Measurements from ENCODE around the gene CCR3.

DNA sequence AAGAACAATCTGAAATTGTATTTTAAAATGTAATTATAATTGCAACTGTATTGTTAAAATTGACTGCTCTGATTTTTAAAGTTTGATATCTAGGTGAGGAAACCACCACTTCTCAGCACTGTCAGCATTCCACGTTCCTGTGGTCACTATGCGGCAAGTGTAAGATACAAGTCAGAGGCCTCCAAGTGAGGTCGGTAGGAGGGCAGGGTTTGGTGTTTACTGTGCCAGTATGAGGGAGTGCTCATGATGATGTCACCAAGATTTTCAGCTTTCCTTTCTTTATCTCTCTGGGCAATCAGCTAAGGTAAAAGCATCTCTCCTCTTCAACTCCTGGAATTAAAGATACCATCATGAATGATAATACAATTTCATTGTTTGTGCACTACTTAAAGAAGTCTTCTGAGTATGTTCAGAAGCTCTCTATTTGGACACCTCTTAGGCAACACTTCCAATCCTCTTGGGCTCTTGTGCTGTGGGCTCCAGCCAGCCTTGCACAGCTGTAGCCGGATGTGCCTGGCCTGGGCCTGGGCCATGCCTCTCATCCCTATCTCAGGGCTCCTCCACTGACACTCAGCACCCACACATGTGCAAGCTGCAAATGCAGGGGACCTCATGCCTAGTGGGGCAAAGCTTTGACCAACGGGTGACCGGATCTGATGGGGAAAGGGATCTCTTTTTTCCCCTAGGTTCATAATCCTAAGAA, 42.9 kb downstream of the CCR3 start:
- TF ChIP-seq CTCF (conservative IDR thresholded peaks at IDR 0.05; ENCODE audit: low read length), result no peak
- no peak for TF ChIP-seq EZH2phosphoT487 (IDR thresholded peaks at IDR 0.05; ENCODE audit: borderline replicate concordance)
